Trophoblast cell (in vitro differentiated cells and primary cell): Measurements from ENCODE around the gene IRAG1.

Experiments
- DNase-seq, 2 donors: peaks; one replicate each; pipeline ENCODE4 v3.0.0-alpha.2; 2016
- H2AFZ ChIP-seq: 2 replicates; pipeline ENCODE4 v1.6.1; 2013; ENCODE audit warnings: low read length, moderate library complexity, mild to moderate bottlenecking; ENCODE audit not compliant: insufficient read depth, poor library complexity
- H2AK5ac ChIP-seq: 2 replicates; pipeline ENCODE4 v1.6.1; 2013; ENCODE audit warnings: mild to moderate bottlenecking, low read length
- H2BK120ac ChIP-seq: 2 replicates; pipeline ENCODE4 v1.6.1; 2013; ENCODE audit warnings: low read length, mild to moderate bottlenecking, moderate library complexity; ENCODE audit not compliant: insufficient read depth, poor library complexity
- H2BK12ac ChIP-seq: 2 replicates; pipeline ENCODE4 v1.6.1; 2013; ENCODE audit warnings: mild to moderate bottlenecking, low read length, moderate library complexity
- H2BK5ac ChIP-seq: 2 replicates; pipeline ENCODE4 v1.6.1; 2013; ENCODE audit warnings: low read length, low read depth, moderate library complexity, mild to moderate bottlenecking; ENCODE audit not compliant: poor library complexity
- H3K14ac ChIP-seq: 2 replicates; pipeline ENCODE4 v1.6.1; 2013; ENCODE audit warnings: mild to moderate bottlenecking, low read length
- H3K18ac ChIP-seq: 2 replicates; pipeline ENCODE4 v1.6.1; 2013; ENCODE audit warnings: mild to moderate bottlenecking, low read length
- H3K23ac ChIP-seq: 2 replicates; pipeline ENCODE4 v1.6.1; 2013; ENCODE audit warnings: low read length
- H3K27ac ChIP-seq: 2 replicates; pipeline ENCODE4 v1.5.1; 2013; ENCODE audit warnings: low read depth, mild to moderate bottlenecking, inconsistent platforms, low read length, moderate library complexity
- H3K27me3 ChIP-seq: 2 replicates; pipeline ENCODE4 v1.6.1; 2013; ENCODE audit warnings: inconsistent platforms, mild to moderate bottlenecking, low read length, moderate library complexity; ENCODE audit not compliant: insufficient read depth
- H3K36me3 ChIP-seq, 2 experiments: 1 replicate in 1 of 2; 2 replicates in 1 of 2; pipeline ENCODE4 v1.6.1; 2013; ENCODE audit warnings: low read length in 2 of 2, mild to moderate bottlenecking in 2 of 2, moderate library complexity in 1 of 2; ENCODE audit not compliant: insufficient read depth in 2 of 2, control insufficient read depth in 1 of 2
- H3K4ac ChIP-seq: 2 replicates; pipeline ENCODE4 v1.6.1; 2013; ENCODE audit warnings: low read depth, mild to moderate bottlenecking, low read length, moderate library complexity
- H3K4me1 ChIP-seq, 2 experiments: 1 replicate in 1 of 2; 2 replicates in 1 of 2; pipeline ENCODE4 v1.6.1; 2013; ENCODE audit warnings: low read length in 2 of 2, mild to moderate bottlenecking in 2 of 2, moderate library complexity in 1 of 2; ENCODE audit not compliant: insufficient read depth in 2 of 2, control insufficient read depth in 1 of 2
- H3K4me2 ChIP-seq: 2 replicates; pipeline ENCODE4 v1.6.1; 2013; ENCODE audit warnings: inconsistent platforms, mild to moderate bottlenecking, low read length, moderate library complexity
- H3K4me3 ChIP-seq: 2 replicates; pipeline ENCODE4 v1.5.1; 2013; ENCODE audit warnings: mild to moderate bottlenecking, low read depth, low read length, inconsistent platforms
- H3K79me1 ChIP-seq: one replicate; pipeline ENCODE4 v1.6.1; 2013; ENCODE audit warnings: low read length
- H3K79me2 ChIP-seq: 2 replicates; pipeline ENCODE4 v1.6.1; 2013; ENCODE audit warnings: low read length, mild to moderate bottlenecking; ENCODE audit not compliant: control insufficient read depth, insufficient read depth, poor library complexity
- H3K9ac ChIP-seq: 2 replicates; pipeline ENCODE4 v1.6.1; 2013; ENCODE audit warnings: mild to moderate bottlenecking, low read length
- H3K9me3 ChIP-seq: 2 replicates; pipeline ENCODE4 v1.6.1; 2013; ENCODE audit warnings: low read depth, mild to moderate bottlenecking, control low read depth, inconsistent platforms, low read length; ENCODE audit not compliant: insufficient read depth
- H4K12ac ChIP-seq: 2 replicates; pipeline ENCODE4 v1.6.1; 2013; ENCODE audit warnings: low read depth, mild to moderate bottlenecking, low read length, moderate library complexity
- H4K8ac ChIP-seq: 2 replicates; pipeline ENCODE4 v1.6.1; 2013; ENCODE audit warnings: low read depth, mild to moderate bottlenecking, low read length, moderate library complexity
- H4K91ac ChIP-seq: one replicate; pipeline ENCODE4 v1.6.1; 2013; ENCODE audit warnings: low read depth, mild to moderate bottlenecking, low read length, moderate library complexity
- WGBS: extraction: QIAGEN DNeasy Blood & Tissue Kit; methylation state at CpG from one replicate; pipeline ENCODE4 v1.1.7; 2013; ENCODE audit warnings: missing lambda C conversion rate; ENCODE audit not compliant: insufficient read length, insufficient coverage; ENCODE audit errors: extremely low coverage; 5-methylcytosine and 5-hydroxymethylcytosine counted together

The IRAG1 gene

DNA sequence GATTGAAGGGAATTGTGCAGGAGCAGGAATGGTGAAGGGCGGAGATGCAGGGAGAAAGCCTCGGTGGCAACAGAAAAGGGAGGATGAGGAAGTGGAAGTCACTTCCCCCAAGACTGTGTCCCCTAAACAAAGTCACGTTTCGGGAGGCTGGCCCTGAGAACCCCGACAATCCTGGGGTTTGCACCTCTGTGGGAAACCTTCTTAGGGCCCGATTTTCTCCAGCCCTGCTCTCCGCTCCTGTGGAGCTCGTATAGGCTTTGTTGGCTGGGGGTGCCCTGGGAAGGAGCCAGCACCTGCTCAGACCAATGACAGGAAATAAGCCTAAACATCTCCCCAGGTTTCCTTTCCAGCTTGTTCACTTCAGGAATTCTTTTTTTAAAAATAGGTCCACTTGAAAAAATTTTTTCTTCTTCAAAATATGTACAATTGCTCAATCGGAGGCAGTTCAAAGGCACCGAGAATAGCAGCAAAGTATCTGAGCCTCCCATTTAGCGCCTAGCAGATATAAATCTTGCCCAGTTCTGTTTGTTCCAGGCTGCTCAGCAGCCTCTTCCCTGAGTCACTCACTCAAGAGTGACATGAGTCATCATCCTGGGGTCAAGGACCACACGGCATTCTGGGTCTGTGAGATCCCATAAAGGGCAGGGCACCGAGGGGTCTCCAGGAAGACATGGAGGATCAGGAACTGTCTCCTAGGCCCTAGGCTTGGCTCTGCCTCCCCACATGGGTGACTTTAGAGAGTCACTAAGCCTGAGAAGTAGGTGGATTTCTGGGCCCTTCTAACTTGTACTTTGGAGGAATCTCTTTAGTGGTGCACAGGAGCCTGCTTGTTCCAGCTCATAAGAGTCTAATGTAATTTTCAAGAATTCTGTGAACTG is 34.0 kb downstream of the IRAG1 start:
- Histone ChIP-seq H3K27me3 (no peaks in the 10 kb centered on the region), H4K91ac (peak overlapping the region; percentile 87), H2BK120ac (peak overlapping the region; percentile 93), H3K79me1 (peaks cover 24% of the 10 kb centered on the region), H3K4me1 (peaks cover 18 to 27% of the 10 kb centered on the region in 2 experiments), H3K36me3 (no peaks in the 10 kb centered on the region), H2AFZ (peak overlapping the region; percentile 11), H3K79me2 (no peaks in the 10 kb centered on the region), H3K4ac (peak overlapping the region; percentile 37), H3K23ac (no peak overlapping the region), H2BK5ac (peak overlapping the region; percentile 87), H2BK12ac (peak overlapping the region; percentile 70), H3K9ac (no peak overlapping the region), H3K14ac (peak overlapping the region; percentile 28), H3K4me2 (peak overlapping the region; percentile 3), H3K4me3 (no peak overlapping the region), H4K8ac (peak overlapping the region; percentile 19), H4K12ac (no peak overlapping the region), H2AK5ac (peak overlapping the region; percentile 13), H3K27ac (peak overlapping the region; percentile 77), H3K18ac (peak overlapping the region; percentile 52), H3K9me3 (no peaks in the 10 kb centered on the region)
- peak; percentile 74 to 95 for DNase-seq
- no CpG with 5 or more reads among the region's 13 CpGs for WGBS

DNA sequence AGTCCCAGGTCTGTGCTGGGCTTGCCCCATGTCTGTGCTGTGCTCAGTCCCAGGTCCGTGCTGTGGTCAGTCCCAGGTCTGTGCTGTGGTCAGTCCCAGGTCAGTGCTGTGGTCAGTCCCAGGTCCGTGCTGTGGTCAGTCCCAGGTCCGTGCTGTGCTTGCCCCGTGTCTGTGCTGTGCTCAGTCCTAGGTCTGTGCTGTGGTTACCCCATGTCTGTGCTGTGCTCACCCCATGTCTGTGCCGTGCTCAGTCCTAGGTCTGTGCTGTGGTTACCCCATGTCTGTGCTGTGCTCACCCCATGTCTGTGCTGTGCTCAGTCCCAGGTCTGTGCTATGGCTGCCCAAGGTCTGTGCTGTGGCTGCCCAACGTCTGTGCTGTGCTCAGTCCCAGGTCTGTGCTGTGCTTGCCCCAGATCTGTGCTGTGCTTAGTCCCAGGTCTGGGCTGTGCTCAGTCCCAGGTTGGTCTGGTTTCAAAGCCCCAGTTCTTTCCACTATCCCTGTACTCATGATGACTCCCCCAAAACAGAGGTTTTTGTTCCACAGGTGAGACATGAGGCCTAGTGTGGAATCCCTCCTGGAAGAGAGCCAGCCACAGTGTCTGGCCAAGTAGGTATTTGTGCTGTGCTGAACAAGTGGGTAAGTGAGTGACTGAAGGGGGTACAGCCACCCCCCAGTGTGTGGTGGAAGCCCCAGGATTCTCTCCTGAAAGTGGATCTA is 34.8 kb downstream of the IRAG1 start:
- Histone ChIP-seq H3K79me2 (no peaks in the 10 kb centered on the region), H3K27me3 (no peaks in the 10 kb centered on the region), H3K79me1 (peaks cover 24% of the 10 kb centered on the region), H3K4me3 (no peak overlapping the region), H3K9ac (no peak overlapping the region), H2AK5ac (peak overlapping the region; percentile 13), H4K8ac (peak overlapping the region; percentile 1), H3K23ac (no peak overlapping the region), H3K9me3 (no peaks in the 10 kb centered on the region), H3K4ac (peak overlapping the region; percentile 37), H2AFZ (no peak overlapping the region), H3K36me3 (no peaks in the 10 kb centered on the region), H2BK120ac (peak overlapping the region; percentile 93), H3K4me1 (peaks cover 18 to 27% of the 10 kb centered on the region in 2 experiments), H2BK5ac (peak overlapping the region; percentile 87), H3K4me2 (peak overlapping the region; percentile 3), H3K18ac (peak overlapping the region; percentile 52), H4K91ac (peak overlapping the region; percentile 87), H4K12ac (no peak overlapping the region), H2BK12ac (peak overlapping the region; percentile 82), H3K27ac (peak overlapping the region; percentile 77), H3K14ac (peak overlapping the region; percentile 28)
- DNase-seq = no peak
- no CpG with 5 or more reads among the region's 6 CpGs for WGBS

DNA sequence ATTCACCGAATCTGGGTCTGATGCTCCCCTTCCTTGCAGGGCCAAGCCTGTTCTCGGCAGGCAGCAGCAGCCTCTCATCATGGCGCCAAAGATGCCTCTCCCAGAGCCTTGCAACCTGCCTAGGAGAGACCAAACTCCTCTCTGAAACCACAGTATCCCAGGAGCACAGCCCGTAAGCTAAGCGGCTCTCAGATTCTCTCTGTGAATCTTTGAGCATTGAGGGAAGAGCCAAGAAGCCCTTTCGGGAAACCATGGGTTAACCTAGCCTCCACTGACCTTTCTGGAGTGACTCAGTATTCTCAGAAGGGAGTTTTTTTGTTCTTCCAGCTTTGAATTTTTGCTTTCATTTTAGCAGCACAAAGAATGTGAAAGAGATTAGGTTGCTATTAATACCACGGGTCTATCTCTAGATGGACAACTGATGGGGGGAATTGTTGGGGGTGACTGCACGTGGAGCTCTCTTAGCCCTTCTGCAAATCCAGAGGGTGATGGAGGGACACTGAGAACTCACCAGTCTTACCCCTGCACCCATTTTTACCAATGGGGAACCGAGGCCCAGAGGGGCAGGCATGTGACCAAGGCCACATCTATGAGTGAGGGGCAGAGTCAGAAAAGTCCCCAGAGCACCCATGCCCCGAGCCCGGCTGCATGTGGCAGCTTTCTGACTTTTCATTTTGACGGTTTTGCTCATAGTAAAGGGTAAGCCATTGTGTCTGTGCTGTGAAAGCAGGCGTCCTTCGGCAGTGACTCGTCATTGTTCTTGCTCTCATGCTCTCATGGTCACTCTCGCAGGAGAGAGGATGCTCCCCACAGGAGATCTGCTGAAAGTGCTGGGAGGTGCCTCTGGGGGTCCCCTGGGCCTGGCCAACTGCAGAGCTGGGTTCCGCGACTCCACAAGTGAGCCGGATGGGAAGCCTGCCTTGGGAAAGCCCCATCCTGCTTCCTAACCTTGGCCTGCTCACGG is 36.0 kb downstream of the IRAG1 start:
- Histone ChIP-seq H4K91ac (peak overlapping the region; percentile 87), H3K27me3 (no peaks in the 10 kb centered on the region), H3K4me3 (no peak overlapping the region), H4K12ac (no peak overlapping the region), H2AK5ac (peak overlapping the region; percentile 6), H2BK5ac (peak overlapping the region; percentile 3), H3K27ac (no peak overlapping the region), H2BK120ac (peak overlapping the region; percentile 93), H3K4ac (no peak overlapping the region), H3K36me3 (no peaks in the 10 kb centered on the region), H3K9me3 (no peaks in the 10 kb centered on the region), H3K4me1 (peaks cover 18 to 25% of the 10 kb centered on the region in 2 experiments), H3K23ac (no peak overlapping the region), H3K14ac (peak overlapping the region; percentile 10), H3K4me2 (no peak overlapping the region), H3K9ac (no peak overlapping the region), H4K8ac (peak overlapping the region; percentile 24), H3K18ac (no peak overlapping the region), H3K79me1 (peaks cover 24% of the 10 kb centered on the region), H2BK12ac (peak overlapping the region; percentile 13), H3K79me2 (no peaks in the 10 kb centered on the region), H2AFZ (no peak overlapping the region)
- WGBS = no CpG with 5 or more reads among the region's 20 CpGs
- DNase-seq = peak in 1 of 2 donors; percentile 64
